HG03378 (cell line): ENCODE measurements around the gene SMYD3.

Experiments used
- ATAC-seq: cut with Tn5 transposase; IDR thresholded peaks from one replicate; pipeline ENCODE4 v1.9.1; 2021; ENCODE audit warnings: mild to moderate bottlenecking, moderate library complexity; ENCODE audit not compliant: unreplicated experiment

Gene SMYD3

DNA sequence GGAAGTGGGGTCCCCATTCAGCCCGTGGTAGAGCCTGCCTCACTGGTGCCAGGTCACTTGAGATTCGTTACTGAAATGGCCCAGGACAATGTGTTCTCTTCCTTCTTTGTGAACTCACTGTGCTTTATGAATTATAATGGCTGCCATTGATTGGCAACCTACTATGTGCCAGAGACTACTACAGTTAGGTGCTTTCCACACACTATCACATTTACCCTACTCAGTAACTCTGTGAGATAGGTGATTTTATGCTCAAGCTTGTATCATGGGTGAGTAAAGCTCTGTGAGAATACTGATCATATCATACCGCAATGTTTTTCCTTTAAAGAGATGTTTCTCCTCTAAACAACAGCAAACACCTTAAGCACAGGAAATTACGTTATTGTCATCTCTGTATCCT lies 225.9 kb downstream of the SMYD3 start:
- ATAC-seq: no peak

DNA sequence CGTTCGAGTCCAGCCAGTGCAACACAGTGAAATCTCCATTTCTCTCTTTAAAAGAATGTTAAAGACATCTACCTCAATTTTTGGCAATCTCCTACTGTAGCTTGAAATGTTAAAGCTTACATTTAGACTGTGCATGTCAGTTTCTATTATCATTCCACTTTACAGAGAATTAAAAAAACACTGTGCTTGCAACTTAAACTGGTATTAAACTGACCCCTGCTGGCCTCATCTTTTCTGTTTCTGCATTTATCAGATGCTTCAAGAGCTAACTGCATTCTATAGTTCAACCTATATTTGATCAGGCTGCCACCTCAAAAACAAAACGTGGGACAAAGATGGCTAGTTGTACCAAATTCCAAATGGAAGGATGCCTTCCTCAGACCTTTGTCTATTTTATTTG lies 226.5 kb downstream of the SMYD3 start:
- ATAC-seq: no peak

DNA sequence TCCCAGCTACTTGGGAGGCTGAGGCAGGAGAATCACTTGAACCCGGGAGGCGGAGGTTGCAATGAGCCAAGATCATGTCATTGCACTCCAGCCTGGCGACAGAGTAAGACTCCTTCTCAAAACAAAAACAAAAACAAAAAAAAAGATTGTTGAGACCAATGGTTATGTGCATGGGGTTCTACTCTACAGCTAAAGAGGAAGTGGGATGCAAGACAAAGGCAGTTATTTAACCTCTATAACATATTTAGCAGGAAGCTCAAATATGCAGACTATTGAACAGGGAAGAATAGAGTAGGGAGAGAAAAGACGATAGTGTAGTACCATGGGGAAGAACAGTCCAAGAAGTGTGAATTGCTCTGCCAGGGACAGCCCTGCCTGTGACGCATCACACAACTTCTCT lies 227.7 kb downstream of the SMYD3 start:
- ATAC-seq: no peak

DNA sequence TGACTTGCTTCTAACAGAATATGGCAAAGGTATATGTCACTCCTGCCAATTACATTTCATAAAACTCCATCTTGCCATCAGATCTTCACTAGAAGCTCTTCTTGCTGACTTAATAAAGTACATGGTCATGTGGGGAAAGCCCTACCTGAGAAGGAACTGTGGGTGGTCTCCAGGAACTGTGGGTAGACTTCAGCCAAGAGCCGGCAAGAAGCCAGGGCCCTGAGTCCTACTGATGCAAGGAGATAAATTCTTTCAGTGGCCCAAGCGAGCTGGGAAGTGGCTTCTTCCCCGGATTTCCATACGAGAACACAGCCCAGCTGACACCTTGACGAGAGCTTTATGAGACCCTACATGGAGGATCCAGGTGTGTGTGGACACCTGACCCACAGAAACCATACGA lies 228.7 kb downstream of the SMYD3 start:
- no peak for ATAC-seq

DNA sequence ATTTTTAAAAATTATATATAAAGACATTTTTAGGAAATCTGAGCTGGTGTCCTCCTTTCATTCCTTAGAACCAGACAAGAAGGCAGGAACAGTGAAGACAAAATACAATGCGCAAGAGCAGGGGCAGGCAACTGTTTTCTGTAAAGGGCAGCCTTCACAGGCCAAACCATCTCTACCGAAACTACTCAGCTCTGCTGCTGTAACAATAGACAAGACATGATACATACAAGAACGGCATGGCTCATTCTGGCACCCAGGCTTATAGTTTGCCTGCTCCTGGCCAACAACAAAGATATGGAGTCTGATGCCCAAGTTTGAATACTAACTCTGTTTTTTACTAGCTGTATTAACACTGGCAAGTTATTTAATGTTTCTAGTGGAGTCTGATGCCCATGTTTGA lies 232.0 kb downstream of the SMYD3 start:
- ATAC-seq: no peak

DNA sequence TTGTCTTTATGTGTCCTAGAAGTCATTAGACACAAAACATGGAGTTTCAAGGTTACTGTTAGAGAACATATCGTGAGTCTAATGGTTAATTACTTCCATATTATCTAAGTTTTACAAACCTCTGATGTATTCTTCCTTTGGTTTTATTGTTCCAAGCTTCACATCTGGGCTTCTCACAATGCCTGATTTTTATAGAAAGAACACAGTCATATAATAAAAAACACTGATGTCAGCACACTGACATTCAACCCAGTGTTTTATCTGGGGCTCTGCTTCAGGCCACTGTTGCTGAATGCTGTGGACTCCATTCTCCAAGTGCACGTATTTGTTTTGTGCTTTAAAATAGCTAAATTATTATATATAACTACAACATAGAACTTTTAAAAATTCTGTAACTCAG lies 232.9 kb downstream of the SMYD3 start:
- ATAC-seq: no peak

DNA sequence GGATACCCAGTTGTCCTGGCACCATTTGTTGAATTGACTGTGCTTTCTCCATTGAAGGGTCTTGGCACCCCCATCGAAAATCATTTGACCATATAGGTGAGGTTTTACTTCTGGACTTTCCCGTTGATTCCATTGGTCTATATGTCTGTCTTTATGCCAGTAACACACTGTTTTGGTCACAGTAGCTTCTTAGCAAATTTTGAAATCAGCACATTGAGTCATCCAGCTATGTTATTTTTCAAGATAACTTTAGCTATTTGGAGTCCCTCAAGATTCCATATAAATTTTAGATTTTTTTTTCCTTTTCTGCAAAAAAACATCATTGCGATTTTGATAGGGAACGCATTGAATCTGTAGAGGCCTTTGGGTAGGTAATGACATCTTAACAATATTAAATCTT lies 235.6 kb downstream of the SMYD3 start:
- no peak for ATAC-seq

DNA sequence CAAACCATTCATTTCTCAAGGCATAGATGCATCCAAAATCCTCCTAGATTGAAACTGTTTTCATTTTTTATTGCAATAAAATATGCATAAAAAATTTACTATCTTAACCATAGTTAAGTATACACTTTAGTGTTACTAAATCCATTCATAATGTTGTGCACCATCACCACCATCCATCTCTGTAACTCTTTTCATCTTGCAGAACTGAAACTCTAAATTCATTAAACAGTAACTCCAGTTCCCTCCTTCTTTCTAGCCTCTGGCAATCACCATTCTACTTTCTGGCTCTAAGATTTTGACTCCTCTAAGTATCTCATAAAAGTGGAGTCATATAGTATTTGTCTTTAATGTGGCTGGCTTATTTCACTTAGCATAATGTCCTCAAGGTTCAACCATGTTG lies 236.8 kb downstream of the SMYD3 start:
- peak; percentile 95 for ATAC-seq

DNA sequence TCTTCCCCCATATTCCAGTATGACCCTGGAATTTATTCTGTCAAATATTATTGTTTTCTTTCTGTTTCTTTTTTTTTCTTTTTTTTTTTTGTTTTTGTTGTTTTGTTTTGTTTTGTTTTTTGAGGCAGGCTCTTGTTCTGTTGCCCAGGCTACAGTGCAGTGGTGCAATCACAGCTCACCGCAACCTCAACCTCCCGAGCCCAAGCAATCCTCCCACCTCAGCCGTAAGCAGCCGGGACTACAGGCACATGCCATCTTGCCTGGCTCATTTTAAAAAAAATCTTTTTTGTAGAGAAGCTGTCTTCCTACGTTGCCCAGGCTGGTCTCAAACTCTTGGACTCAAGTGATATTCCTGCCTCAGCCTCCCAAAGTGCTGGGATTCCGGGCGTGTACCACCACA lies 237.6 kb downstream of the SMYD3 start:
- no peak for ATAC-seq

DNA sequence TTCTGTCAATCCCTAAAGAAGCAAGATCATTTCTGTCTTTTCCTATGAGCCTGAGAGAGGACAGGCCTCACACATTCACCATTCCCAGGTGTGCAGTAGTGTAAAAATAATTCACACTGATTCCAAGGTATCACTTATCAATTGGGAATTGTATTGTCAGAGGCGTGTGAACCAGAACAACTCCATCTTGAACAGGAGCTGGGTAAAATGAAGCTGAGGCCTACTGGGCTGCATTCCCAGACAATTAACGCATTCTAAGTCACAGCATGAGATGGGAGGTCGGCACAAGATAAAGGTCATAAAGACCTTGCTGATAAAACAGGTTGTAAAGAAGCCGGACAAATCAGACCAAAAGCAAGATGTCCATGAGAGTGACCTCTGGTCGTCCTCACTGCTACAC lies 239.2 kb downstream of the SMYD3 start:
- ATAC-seq: no peak

DNA sequence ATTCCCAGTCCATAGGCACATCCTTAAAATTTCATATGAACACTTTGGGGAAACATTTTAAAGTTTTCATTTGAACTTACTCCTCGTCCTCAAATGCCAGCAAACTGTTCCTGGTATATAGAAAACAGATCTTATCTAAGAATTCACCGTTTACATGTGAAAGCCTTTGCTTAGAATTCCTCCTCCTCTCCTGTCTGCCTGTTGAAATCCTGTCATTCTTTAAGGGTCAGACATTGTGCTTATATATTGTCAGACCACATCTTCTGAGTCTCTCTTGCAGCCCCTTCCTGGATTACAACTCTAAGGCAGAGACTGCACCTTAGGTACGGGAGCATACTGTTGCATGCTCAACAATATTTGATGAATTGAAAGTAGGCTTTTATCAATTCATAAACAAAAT lies 239.7 kb downstream of the SMYD3 start:
- ATAC-seq: no peak

DNA sequence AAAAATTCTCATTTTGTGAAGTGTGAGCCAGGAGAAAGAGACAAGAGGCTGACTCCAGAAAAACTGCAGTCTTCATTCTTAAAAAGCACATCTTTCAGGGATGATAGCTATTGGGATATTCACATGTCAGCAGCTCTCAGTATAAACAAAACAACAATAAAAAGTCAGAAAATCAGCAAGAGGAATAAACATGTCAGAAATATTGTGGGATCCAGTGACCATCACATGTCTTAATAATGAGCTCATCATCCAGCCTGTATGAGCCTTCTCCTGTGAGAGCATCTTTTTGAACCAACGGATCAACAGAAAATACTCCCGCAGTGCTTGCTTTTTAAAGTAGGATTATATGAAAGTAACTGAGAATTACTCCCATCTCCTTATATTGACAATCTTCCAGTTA lies 241.6 kb downstream of the SMYD3 start:
- no peak for ATAC-seq

DNA sequence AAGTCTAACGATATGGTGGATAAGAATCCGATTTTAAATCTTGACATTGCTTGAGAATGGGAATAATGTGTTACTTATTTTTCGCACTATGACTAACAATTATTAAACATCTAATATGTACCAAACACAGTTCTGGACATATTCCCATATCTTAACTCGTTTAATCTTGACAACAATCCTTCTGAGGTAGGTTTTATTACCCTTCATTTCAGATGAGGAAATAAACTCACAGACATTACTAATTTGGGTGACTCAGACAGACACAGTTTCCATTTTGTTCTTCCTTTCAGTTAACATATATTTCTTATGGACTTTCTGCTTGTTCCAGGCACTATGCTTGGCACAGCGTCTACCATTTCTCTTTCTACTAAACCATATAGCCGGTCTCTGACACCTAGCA lies 244.8 kb downstream of the SMYD3 start:
- ATAC-seq: no peak

DNA sequence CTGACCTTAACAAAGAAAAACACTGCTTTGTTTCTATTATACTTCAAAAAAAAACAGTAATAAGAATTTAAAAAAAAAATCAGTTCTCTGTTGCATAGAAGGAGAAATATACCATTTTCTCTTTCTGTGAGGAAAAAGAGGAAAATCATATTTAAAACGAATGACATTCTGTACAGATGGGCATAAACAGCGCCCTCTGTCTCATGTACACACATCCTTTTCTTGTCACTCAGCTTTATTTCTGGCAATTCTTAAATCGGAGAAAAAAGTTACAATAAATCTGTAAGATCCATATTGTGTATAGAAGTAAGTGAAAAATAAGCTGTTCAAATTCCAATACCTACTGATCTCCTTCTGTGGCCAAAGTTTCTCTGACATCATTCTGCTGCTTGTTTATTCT lies 245.4 kb downstream of the SMYD3 start:
- ATAC-seq: no peak

DNA sequence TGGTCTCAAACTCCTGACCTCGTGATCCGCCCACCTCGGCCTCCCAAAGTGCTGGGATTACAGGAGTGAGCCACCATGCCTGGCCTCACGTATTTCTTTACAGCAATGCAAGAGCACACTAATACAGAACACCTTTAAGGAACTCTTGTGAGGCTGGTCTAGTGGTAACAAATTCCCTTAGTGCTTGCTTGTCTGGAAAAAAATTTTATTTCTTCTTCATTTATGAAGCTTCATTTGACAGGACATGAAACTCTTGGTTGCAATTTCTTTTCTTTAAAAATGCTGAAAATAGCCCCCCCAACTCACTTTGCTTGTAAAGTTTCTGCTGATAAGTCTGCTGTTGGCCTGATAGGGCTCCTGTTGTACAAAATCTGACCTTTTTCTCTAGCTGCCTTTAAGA lies 248.8 kb downstream of the SMYD3 start:
- no peak for ATAC-seq

DNA sequence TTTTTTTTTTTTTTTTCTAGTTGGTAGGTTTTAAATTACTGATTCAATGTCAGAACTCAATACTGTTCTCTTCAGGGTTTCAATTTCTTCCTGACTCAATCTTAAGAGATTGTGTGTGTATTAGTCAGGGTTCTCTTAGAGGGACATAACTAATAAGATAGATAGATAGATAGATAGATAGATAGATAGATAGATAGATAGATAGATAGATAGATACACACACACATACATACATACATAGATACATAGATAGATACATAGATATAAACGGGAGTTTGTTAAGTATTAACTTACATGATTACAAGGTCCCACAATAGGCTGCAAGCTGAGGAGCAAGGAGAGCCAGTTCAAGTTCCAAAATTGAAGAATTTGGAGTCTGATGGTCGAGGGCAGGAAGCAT lies 251.3 kb downstream of the SMYD3 start:
- ATAC-seq: no peak

DNA sequence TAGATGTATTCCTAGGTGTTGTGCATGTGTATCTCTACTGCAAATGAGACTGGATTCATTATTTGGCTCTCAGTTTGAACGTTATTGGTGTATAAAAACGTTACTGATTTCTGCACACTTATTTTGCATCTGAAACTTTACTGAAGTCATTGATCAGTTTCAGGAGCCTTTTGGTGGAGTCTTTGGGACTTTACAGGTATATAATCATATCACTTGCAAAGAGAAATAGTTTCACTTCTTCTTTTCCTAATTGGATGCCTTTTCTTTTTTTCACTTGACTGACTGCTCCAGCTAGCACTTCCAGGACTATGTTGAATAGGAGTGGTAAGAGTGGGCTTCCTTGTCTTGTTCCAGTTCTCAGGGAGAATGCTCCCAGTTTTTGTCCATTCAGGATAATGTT lies 252.2 kb downstream of the SMYD3 start:
- no peak for ATAC-seq

DNA sequence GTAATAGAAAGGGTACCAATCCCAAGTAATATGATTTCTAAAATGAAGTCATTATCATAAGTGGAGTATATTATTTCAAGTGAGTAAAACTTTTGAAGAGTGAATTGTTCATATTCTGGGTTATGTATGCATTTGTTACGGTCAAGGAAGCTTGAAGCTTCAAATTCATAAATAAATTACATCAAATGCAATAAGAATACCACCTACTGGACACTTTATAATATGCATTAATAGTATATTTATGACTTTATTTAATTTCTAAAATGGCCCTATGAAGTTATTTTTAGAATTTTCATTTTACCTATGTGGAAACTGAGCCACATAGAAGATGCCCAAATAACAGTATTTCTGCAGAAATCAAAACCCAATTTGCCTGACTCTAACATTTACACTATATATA lies 260.6 kb downstream of the SMYD3 start:
- ATAC-seq: no peak

DNA sequence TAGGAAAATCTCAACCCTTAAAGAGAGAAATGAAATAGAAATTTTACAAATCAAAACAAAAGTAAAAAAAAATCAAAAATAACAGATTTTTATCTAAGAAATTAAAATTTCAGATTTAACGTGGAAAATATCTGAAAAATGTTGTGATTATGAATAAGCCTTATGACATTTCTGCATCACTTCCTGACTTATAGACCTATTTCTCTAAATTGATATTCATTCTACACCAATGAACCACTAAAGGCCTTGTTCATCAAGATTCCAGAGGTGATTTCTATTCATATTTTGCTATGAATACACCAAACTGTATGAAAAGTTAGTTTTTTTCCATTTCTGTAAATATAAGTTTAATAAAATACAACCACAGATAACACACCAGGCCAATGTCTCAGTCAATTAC lies 261.5 kb downstream of the SMYD3 start:
- no peak for ATAC-seq

DNA sequence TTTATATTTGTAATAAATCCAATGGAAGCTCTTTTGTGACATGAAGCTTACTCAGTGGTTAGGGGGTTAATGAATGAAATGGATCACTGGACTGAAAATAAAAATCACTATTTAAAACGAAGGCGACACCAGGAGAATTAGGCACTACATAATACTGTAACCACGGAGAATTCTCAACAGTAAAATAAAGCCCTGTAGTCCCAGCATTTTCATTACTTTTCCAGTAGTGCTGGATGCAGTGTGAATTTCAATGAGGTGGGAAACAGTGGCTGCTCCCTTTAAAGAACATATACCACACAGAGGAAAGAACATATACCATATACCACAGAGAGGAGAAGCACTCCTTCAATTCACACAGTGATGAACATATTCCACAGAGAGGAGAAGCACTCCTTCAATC lies 275.0 kb downstream of the SMYD3 start:
- ATAC-seq: no peak

DNA sequence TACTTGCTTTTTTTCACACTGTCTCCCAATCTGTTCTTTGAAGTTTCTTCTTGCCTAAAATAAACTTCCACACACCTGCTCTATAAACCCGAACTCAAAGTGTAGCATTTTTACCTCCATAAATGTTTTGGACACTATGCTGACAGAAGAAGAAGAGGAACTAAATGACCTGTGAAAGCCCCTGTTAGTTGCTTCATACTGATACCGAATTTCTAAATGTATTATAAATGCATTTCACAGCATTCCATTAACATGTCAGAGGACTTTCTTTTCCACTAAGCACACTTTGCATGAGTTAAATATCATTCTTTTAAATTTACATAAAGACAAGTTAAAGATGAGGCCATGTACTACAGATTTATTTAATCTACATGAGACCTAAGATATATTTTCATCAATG lies 281.0 kb downstream of the SMYD3 start:
- no peak for ATAC-seq

DNA sequence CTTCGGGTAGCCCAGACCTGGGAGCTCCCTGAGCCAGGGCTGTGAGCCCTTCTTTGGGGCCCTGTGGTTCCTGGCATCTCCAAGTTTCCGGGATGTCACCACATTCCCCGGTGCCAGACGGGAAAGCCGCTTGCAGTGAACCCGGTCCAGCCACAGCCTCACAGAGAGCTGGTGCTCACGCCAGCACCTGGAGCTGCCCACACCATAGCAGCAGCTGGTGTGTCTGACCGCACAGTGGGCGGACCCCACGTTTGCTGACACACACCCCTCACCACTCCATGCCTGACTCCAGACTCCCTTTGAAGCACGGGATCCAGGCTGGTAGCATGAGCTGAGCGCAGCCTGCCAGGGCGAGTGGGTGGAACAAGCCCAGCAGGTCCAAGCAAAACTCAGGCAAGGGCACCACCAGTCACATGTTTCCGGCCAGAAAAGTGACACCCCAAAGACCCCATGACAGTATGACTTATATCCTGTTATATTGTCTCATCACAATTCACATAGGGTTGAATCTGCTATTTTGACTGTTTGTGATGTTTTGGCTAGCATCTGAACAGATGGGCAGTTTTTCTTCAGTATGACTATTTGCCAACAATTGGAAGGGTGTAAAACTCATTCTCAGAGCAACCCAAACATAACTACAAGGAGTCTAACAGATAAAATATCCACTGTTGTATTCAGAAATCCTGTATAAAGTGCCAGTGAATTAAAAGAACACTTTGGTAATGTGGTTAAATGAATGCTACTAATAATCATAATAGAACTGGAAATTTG lies 285.4 kb downstream of the SMYD3 start:
- ATAC-seq: no peak

DNA sequence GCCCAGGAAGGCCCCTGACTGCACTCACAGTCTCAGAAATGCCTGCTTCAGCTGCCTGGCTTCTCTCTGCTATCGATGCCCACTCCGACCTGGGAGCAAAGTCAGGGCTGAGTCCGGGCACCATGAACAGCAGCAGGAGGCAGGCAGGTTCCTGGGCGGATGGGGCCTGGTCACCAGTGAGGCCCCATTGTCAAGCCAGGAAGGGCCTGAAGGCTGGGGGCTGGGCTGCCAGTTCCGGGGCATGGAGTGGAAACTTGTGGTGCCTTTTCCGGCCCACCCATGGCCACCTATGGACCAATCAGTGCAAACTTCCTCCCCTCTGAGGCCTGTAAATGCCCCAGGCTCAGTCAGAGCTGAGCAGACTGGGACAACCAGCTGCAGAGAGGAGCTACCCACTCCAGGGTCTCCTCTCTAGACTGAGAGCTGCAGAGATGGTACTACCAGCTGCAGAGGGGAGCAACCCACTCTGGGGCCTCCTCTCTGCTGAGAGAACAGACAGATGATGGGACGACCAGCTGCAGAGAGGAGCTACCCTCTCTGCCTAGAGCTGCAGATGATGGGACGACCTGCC lies 286.5 kb downstream of the SMYD3 start:
- no peak for ATAC-seq
